B cell (primary cell): ENCODE results near the gene SOD3. TPM values are rescaled to one million over a fixed set of nuclear protein-coding genes. Genes with fewer than 3 reads are reported as not detected.

ENCODE experiments used
- ATAC-seq: fragments of 200-7000 bp; cut with Tn5 transposase; one replicate; pipeline ENCODE4 v1.10.0; 2021; ENCODE audit warnings: low read depth, mild to moderate bottlenecking, moderate number of reproducible peaks, moderate library complexity
- CTCF ChIA-PET: fragments of 350-600 bp; sonication (Branson Sonifier 250); formaldehyde crosslinking; loops from one replicate; lab custom pipeline; 2021; ENCODE audit warnings: antibody characterized with exemption, inconsistent platforms; lab: Charles Lee
- POLR2A ChIA-PET: fragments of 350-600 bp; sonication (Branson Sonifier 250); formaldehyde crosslinking; loops from one replicate; lab custom pipeline; 2021; ENCODE audit warnings: antibody characterized with exemption; lab: Charles Lee
- DNase-seq: peaks from one replicate; pipeline ENCODE4 v3.0.0; 2013
- H2AFZ ChIP-seq: 2 replicates; pipeline ENCODE4 v1.6.1; 2012; ENCODE audit warnings: mild to moderate bottlenecking, low read depth, low read length; ENCODE audit not compliant: insufficient read depth, poor library complexity, severe bottlenecking
- H3K27ac ChIP-seq, 2 donors: 1 replicate in 1 of 2; 2 replicates in 1 of 2; pipeline ENCODE4 v1.5.1; 2012 to 2013; ENCODE audit warnings: low read length in 2 of 2, mild to moderate bottlenecking in 2 of 2, moderate library complexity in 1 of 2
- H3K27me3 ChIP-seq, 4 experiments: fragments of 200-600 bp in 1 of 4; sonication (generic) in 1 of 4; replicated peaks in 1 of 4; 1 replicate in 2 of 4; 2 replicates in 2 of 4; pipeline versions ENCODE4 v1.6.1 to v1.7.0; 2013 to 2016; ENCODE audit warnings: low read length in 3 of 4, mild to moderate bottlenecking in 2 of 4, mixed read lengths in 1 of 4, moderate library complexity in 1 of 4; ENCODE audit not compliant: insufficient read depth in 4 of 4, control insufficient read depth in 3 of 4; ENCODE audit errors: control extremely low read depth in 1 of 4
- H3K36me3 ChIP-seq, 2 experiments: replicated peaks in 1 of 2; 1 replicate in 1 of 2; 2 replicates in 1 of 2; pipeline versions ENCODE4 v1.6.1 to v1.7.1; 2013; ENCODE audit warnings: low read length in 1 of 2; ENCODE audit not compliant: insufficient read depth in 2 of 2, control insufficient read depth in 1 of 2; ENCODE audit errors: control extremely low read depth in 1 of 2, extremely low read depth in 1 of 2
- H3K4me1 ChIP-seq, 2 donors: fragments of 200-600 bp in 1 of 2; sonication (generic) in 1 of 2; 1 replicate in 1 of 2; 2 replicates in 1 of 2; pipeline versions ENCODE4 v1.5.1 to v1.6.1; 2013 to 2017; ENCODE audit warnings: low read length in 2 of 2; ENCODE audit not compliant: control insufficient read depth in 2 of 2, insufficient read depth in 2 of 2
- H3K4me2 ChIP-seq: replicated peaks from 2 replicates; pipeline ENCODE3; 2012; ENCODE audit warnings: mild to moderate bottlenecking, low read depth, low read length; ENCODE audit not compliant: poor library complexity, severe bottlenecking
- H3K4me3 ChIP-seq, 5 experiments: fragments of 200-600 bp in 1 of 5; sonication (generic) in 1 of 5; 1 replicate in 3 of 5; 2 replicates in 2 of 5; pipeline versions ENCODE4 v1.5.1 to v1.7.0; 2011 to 2016; ENCODE audit warnings: low read length in 4 of 5, mild to moderate bottlenecking in 4 of 5, low read depth in 2 of 5, control low read depth in 1 of 5, moderate library complexity in 1 of 5; ENCODE audit not compliant: insufficient read depth in 1 of 5; ENCODE audit errors: control extremely low read depth in 1 of 5, extremely low read depth in 1 of 5
- H3K79me2 ChIP-seq: fragments of 200-600 bp; sonication (generic); one replicate; pipeline ENCODE4 v1.6.0; 2016; ENCODE audit warnings: low read length; ENCODE audit not compliant: control insufficient read depth, insufficient read depth
- H3K9ac ChIP-seq: fragments of 200-600 bp; sonication (generic); 2 replicates; pipeline ENCODE4 v1.6.1; 2017; ENCODE audit warnings: mild to moderate bottlenecking, low read length, moderate library complexity
- H3K9me3 ChIP-seq, 3 donors: one replicate each; pipeline versions ENCODE4 v1.6.1 to v1.7.1; 2013; ENCODE audit warnings: low read length in 2 of 3; ENCODE audit not compliant: control insufficient read depth in 2 of 3, insufficient read depth in 1 of 3; ENCODE audit errors: control extremely low read depth in 1 of 3
- H4K20me1 ChIP-seq: 2 replicates; pipeline ENCODE4 v1.6.0; 2012; ENCODE audit warnings: mild to moderate bottlenecking, low read length; ENCODE audit not compliant: insufficient read depth, control insufficient read depth, poor library complexity, severe bottlenecking
- H3K27ac Mint-ChIP-seq: one replicate; pipeline ENCODE4 v1.8.0; 2021; ENCODE audit warnings: mixed read lengths
- H3K27me3 Mint-ChIP-seq: one replicate; pipeline ENCODE4 v1.8.0; 2021; ENCODE audit warnings: mixed read lengths
- H3K4me1 Mint-ChIP-seq: one replicate; pipeline ENCODE4 v1.8.0; 2021; ENCODE audit warnings: mixed read lengths
- H3K4me3 Mint-ChIP-seq: one replicate; pipeline ENCODE4 v1.8.0; 2021; ENCODE audit warnings: mixed read lengths
- H3K9me3 Mint-ChIP-seq: one replicate; pipeline ENCODE4 v1.8.0; 2022; ENCODE audit warnings: mixed read lengths; ENCODE audit not compliant: insufficient read depth
- EZH2 ChIP-seq: IDR thresholded peaks from 2 replicates; pipeline ENCODE4 v1.6.1; 2012; ENCODE audit warnings: borderline replicate concordance, low read depth, mild to moderate bottlenecking, moderate library complexity, low read length; ENCODE audit not compliant: insufficient read depth, poor library complexity, severe bottlenecking
- WGBS: methylation state at CpG from one replicate; pipeline ENCODE4 v1.1.5; 2013; ENCODE audit warnings: missing lambda C conversion rate; ENCODE audit not compliant: insufficient coverage; 5-methylcytosine and 5-hydroxymethylcytosine counted together
- intact Hi-C: fragments of 100-400 bp; cut with micrococcal nuclease; formaldehyde crosslinking; loops from one replicate; pipeline ENCODE4 v1.10.0; 2022
- polyA plus RNA-seq: library from polyadenylated mRNA; depleted of rRNA; stranded (reverse); fragments of >200 nt; gene quantifications from 2 replicates; pipeline ENCODE4 v1.2.3, GENCODE V29; 2012
- total RNA-seq, 2 donors: library from RNA; stranded (reverse); fragments of 120-200 nt in 1 of 2; gene quantifications; 1 replicate in 1 of 2; 2 replicates in 1 of 2; pipeline versions ENCODE4 v1.2.3 to v1.2.4, GENCODE V29; 2013 to 2022
- TF ChIP-seq, protein P1 (sequence below): fragments of 200-600 bp; IDR thresholded peaks from one replicate; pipeline ENCODE4 v1.8.0; 2022; ENCODE audit warnings: antibody characterized with exemption, mild to moderate bottlenecking

Gene SOD3
- total and polyA plus RNA-seq, 2 donors (not counting 1 experiment from before 2014, with no cell fraction given): not detected

DNA sequence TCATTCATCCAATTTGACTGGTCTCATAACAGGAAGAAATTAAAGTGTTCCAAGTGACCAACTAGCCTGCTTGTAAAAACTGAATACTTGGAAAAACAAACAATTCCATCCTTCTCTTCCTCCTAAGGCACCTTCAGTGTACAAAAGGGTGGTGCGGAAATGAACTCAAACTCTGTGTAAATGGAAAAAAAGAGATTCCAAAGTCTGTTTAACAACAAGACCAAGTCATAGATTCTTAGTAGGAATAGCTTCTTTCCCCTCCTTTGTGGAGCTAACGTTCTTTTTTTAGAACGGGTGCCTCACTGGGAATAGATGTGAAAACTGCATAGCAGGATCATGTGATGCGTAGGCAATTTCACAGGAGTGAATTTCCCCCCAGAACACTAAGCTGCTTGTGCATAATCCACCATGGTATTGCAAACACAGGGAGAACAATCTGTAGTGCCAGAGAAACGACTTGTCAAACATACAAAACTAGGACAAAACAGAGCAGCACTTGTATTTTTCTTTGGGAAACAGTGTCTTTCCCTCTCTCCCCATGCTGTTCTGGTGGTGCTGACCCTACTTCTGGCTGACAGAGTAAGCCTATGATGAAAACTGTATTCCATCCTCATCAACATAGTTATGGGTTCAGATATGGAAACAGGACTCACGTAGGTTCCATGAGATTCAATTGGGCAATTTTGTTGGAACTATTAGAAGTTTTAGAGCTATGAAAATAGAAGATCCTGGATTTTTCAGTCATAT, 13.2 kb upstream of the SOD3 start:
- WGBS: 50% methylated on average over 1 of the region's 6 CpGs
- intact Hi-C loops: no loop called here

DNA sequence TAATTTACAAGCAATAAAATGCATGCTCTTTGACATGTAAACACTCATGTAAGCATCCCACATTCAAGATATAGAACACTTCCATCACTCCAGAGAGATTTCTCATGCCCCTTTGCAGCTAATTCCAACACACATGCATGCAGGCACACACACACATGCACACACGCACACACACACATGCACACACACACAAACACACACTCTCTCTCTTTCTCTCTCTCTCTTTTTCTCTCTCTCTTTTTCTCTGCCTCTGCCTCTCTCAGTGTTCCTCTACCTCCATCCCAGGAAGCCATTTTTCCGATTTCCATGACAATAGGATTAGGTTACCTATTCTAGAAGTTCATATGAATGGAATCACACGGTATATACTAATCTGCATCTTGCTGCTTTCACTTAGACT, 11.9 kb upstream of the SOD3 start:
- 75% methylated on average over 1 of the region's 3 CpGs for WGBS
- H3K4me3 Mint-ChIP-seq: no peak overlapping the region

More for the DNA sequence above, 13.2 kb upstream of the SOD3 start:
- no peaks in the 10 kb centered on the region for H3K27me3 ChIP-seq
- DNase-seq (no peak), ATAC-seq (no peak)
- ChIA-PET POLR2A (no interaction called here), CTCF (no interaction called here)
- no peak overlapping the region for H3K4me2 ChIP-seq
- no peaks in the 10 kb centered on the region for H3K9me3 ChIP-seq
- Mint-ChIP-seq H3K4me1 (no peaks in the 10 kb centered on the region), H3K27me3 (no peaks in the 10 kb centered on the region), H3K27ac (no peak overlapping the region), H3K9me3 (no peaks in the 10 kb centered on the region), H3K4me3 (no peak overlapping the region)
- no peak overlapping the region for H3K27ac ChIP-seq
- no peak overlapping the region for H2AFZ ChIP-seq
- H3K36me3 ChIP-seq: no peaks in the 10 kb centered on the region
- no peaks in the 10 kb centered on the region for H4K20me1 ChIP-seq
- H3K9ac ChIP-seq: no peak overlapping the region
- no peak for TF ChIP-seq EZH2
- TF ChIP-seq, protein P1, sequence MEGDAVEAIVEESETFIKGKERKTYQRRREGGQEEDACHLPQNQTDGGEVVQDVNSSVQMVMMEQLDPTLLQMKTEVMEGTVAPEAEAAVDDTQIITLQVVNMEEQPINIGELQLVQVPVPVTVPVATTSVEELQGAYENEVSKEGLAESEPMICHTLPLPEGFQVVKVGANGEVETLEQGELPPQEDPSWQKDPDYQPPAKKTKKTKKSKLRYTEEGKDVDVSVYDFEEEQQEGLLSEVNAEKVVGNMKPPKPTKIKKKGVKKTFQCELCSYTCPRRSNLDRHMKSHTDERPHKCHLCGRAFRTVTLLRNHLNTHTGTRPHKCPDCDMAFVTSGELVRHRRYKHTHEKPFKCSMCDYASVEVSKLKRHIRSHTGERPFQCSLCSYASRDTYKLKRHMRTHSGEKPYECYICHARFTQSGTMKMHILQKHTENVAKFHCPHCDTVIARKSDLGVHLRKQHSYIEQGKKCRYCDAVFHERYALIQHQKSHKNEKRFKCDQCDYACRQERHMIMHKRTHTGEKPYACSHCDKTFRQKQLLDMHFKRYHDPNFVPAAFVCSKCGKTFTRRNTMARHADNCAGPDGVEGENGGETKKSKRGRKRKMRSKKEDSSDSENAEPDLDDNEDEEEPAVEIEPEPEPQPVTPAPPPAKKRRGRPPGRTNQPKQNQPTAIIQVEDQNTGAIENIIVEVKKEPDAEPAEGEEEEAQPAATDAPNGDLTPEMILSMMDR: no peak
- H3K79me2 ChIP-seq: no peaks in the 10 kb centered on the region
- no peaks in the 10 kb centered on the region for H3K4me1 ChIP-seq
- no peak overlapping the region for H3K4me3 ChIP-seq

More for the DNA sequence above, 11.9 kb upstream of the SOD3 start:
- Mint-ChIP-seq H3K27me3 (no peaks in the 10 kb centered on the region), H3K4me1 (no peaks in the 10 kb centered on the region), H3K9me3 (no peaks in the 10 kb centered on the region), H3K27ac (no peak overlapping the region)
- no peaks in the 10 kb centered on the region for H4K20me1 ChIP-seq
- no peak overlapping the region for H3K27ac ChIP-seq
- intact Hi-C loops: no loop called here
- no peak for ATAC-seq
- H3K4me3 ChIP-seq: no peak overlapping the region
- no peak for DNase-seq
- ChIA-PET CTCF (interaction anchor here (0.6 kb wide), 1 partner anchor 182 kb away, joined by 3 read pairs; no protein-coding TSS in a partner anchor), POLR2A (no interaction called here)
- no peaks in the 10 kb centered on the region for H3K27me3 ChIP-seq
- no peak overlapping the region for H3K9ac ChIP-seq
- H3K4me1 ChIP-seq: no peaks in the 10 kb centered on the region
- no peak for TF ChIP-seq EZH2
- TF ChIP-seq, protein P1: no peak
- H3K36me3 ChIP-seq: no peaks in the 10 kb centered on the region
- no peak overlapping the region for H2AFZ ChIP-seq
- no peaks in the 10 kb centered on the region for H3K9me3 ChIP-seq
- no peaks in the 10 kb centered on the region for H3K79me2 ChIP-seq
- no peak overlapping the region for H3K4me2 ChIP-seq
